GM21360 (cell line): ENCODE results near the gene ASB13.
A peak's percentile ranks its signal among the peaks of the same experiment; 100 is the strongest.

Experiments used
- ATAC-seq: cut with Tn5 transposase; IDR thresholded peaks from one replicate; pipeline ENCODE4 v1.9.1; 2021; ENCODE audit warnings: mild to moderate bottlenecking, moderate library complexity; ENCODE audit not compliant: unreplicated experiment

ASB13 gene

GRCh38 chr10:5670662-5671375, 4.4 kb upstream of the ASB13 start:
- no peak for ATAC-seq

GRCh38 chr10:5669604-5670003, 3.2 kb upstream of the ASB13 start:
- no peak for ATAC-seq

- no peak for ATAC-seq
Measured at GRCh38 chr10:5668429-5668828, 2.0 kb upstream of the ASB13 start.

DNA sequence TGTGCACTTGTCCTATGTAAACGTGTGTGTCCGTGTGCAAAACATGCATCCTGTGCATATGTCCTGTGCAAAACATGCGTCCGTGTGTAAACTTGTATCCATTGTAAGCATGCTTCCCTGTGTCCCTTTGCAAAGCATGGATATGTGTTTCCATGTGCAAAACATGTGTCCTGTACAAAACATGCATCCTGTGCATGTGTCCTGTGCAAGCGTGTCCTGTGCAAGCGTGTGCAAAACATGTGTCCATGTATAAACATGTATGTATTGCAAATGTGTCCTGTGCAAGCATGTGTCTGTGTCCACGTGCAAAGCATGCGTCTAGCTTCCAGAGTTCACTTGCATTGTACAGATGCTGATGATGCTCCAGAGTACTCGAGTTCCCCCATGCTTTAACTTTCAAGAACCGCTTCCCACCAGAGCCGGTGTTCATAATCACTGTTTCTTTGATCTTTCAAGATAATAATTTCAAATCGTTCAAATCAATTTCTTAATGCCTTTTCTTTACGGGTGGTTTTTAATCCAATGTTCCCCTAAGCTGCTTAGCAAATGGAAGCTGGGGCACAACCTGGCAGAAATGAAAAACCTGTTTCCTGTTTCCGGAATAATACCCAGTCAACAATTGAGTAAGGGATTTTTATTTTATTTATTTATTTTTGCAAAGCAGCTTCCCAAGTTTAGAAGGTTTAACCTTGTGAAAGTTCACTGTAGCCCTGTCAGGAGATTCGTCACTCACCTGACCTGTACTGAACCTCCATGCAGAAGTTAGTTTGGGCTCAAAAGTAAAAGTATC, 641 bp upstream of the ASB13 start:
- ATAC-seq, result no peak

DNA sequence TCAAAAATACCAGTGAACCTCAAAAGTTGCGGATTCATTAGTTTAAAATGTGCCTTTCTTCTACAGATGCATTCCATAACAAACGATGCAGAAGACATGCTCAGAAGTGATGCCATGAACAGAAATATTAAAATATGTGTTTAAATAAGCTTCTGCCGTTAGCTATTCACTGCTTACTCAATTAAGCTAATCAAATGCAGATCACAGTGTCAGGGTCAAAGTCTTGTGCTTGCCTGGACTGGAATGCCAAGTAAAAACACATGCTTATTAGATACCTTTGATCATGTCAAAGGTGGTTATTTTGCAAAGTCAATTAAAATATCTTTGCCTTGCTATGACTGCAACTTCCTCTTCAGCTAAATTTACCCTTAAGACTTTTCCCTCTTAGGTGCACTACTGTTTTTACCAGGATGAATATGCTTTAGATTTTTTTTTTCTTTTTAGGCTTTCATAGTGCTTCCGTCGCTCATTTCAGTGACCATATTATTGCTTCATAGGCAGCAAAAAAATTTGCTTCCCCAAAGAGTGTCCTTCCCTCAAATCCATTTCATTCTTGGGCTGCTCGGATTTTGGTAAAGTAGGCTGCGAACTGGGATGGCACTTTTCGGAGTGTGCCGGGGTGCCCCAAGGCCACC, 905 bp downstream of the ASB13 start:
- ATAC-seq, result no peak

DNA sequence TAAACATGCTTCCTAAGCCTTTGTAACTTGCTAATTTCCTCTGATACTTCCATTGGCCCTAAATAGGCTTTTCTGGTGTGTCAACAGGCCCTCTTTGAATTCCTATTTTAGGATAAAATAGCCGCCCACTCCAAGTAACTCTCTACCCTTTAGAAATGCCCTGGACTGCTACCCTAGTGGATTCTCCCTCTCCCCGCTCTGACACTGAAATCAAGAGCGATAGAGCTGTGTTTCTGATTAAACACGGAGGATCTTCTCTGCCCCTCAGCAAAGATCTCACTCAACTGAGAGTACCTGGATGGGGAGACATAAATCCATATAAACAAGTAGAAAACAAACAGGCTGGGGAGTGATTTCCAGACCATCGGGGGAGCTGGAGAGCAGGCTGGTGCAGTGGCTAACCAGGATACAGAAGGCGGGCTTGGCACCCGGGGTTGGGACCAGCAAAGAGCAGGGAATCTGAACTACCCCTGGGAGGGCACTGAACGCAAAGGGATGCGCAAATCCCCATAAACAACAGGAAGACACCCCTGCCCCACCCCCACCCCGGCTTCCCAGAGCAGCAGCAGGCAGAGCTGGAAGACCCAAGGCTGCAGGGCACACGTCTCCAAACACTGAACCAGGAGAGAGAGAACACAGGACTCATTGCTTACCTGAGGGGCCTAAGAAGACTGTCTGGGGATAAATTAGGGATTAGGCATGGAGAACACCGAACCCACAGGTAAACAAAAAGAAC, 2.5 kb downstream of the ASB13 start:
- ATAC-seq, result no peak

- no peak for ATAC-seq
Measured at GRCh38 chr10:5662708-5663579, 3.5 kb downstream of the ASB13 start.

- no peak for ATAC-seq
Measured at GRCh38 chr10:5661043-5661442, 5.4 kb downstream of the ASB13 start.

DNA sequence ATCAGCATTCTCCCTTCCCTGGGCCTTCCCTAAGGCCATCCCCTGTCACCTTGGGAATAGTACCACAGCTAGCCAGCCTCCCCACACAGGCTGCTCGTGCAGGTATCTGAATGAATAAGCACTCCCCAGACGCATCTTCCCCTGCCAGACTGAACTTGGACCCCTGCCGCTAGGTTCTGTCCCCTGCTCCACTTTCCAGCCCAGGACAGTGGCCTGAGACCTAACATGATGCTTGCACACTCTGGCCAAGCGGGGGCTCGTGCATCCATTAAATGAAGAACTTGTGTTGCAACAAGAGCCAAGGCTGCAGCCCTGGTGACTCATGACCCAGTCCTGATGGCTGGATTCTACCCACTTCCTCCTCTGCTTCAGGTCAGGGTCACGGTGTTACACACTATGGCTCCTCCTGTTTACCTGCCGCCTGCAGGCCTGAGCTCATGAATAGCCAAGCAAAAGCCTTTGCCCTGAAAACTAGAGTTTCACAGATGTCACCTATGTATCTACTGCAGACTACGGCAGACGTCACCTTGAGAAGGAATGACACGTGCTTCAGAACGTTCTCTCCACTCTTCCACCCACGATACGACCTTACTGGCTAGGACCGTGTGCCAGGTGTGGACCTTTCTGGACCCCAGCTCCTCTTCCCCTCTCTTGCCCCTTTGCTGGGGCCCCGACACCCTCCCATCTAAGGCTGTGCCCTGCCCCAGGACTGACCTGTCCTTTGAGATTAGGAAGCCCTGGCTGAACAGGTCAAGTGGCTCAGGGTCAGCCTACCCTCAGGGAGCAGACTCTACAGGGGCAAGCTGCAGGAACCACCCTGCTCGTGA, 6.5 kb downstream of the ASB13 start:
- ATAC-seq, result peak; percentile 60

DNA sequence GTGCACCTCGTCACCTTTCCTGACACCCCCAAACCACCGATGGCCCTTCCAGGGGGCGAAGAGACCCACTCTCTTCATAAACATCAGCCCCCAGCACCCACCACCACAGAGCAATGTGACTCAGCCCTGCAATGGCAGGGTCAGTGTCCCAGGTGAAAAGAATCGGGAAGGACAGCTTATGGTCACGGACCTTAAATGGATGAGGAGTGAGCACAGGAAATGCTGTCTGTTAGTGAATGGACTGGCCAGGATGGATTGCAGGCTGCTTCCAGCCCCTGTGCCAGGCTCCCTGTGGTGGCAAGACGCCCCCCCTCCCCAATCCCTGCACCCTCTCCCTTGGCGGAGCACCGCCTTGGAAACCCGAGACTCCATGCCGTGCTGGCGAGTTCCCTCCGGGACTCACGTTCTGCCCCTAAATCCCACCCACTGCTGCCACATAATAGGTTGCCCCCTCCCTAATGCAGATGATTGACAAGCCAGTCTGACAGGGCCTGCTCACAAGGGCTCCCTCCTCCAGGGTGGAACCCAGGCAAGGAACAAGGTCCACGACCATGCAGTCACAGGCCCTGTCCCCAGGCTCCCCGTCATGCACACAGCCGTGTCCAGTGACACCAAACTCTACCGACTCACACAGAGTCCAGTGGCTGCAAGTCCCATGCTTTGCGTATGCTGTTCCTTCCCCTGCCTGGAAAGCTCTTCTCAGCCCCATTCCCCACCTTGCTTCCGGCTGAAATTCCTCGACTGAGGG, 7.3 kb downstream of the ASB13 start:
- no peak for ATAC-seq

GRCh38 chr10:5656737-5657579, 9.4 kb downstream of the ASB13 start:
- no peak for ATAC-seq

DNA sequence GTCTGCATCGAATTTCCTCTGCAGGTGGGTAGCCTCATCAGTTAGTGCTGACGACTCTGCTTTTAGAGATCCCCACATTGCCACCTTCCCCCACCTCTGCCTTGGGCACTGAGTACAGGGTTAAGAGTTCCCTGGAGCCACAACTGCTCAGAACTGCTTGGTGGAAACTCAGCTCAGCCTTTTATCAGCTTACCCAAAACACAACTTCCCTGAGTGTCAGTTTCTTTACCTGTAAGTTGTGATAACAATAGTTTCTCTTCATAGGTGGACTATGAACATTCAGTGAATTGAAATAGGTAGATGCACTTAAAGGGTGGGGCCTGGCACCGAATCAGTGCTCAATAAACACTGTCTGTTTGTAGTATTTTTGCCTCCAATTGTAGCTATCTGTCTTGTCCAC, 11.3 kb downstream of the ASB13 start:
- no peak for ATAC-seq

DNA sequence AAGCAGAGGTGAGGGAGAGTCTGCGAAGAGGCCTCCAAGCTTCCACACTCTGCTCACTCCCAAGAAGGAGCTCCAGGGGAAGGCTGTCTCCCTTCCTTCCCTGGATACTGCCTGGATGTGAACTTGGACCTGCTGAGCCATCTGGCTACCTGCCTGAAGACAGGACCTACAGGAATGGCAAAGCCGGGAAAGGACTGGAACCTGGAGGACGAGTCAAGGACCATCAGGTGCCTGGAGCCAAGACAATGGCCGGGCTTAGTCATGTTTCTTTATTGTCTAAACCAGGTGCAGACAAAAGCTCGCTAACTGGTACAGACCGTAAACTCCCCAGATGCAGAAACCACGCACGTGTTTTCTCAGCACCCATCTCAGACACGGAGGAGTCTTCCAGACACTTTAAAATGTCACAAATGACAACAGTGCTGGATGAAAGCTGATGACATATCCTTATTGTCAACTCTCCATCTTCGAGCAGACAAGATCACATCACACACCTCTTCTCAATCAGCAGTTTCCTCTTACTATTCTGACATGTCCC, 12.1 kb downstream of the ASB13 start:
- no peak for ATAC-seq

GRCh38 chr10:5652746-5653145, 13.6 kb downstream of the ASB13 start:
- ATAC-seq, result no peak

DNA sequence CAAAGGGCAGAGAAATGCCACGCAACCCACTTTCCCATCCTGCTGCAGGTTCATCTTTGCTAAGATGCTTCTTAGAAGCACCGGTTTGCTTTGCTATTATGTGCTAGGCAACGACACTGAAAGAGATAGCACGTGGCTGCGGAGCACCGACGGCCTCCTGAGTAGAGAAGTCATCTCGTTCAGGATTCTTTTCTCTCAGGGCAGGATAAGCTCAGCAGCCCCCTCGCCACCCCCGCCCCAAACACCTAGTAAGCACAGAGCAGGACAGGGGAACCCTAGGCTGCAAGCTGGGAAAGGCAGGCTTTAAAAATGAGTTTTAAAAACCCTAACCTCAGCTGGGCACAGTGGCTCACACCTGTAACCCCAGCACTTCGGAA, 15.0 kb downstream of the ASB13 start:
- ATAC-seq, result no peak

GRCh38 chr10:5650664-5651387, 15.6 kb downstream of the ASB13 start:
- ATAC-seq, result no peak

DNA sequence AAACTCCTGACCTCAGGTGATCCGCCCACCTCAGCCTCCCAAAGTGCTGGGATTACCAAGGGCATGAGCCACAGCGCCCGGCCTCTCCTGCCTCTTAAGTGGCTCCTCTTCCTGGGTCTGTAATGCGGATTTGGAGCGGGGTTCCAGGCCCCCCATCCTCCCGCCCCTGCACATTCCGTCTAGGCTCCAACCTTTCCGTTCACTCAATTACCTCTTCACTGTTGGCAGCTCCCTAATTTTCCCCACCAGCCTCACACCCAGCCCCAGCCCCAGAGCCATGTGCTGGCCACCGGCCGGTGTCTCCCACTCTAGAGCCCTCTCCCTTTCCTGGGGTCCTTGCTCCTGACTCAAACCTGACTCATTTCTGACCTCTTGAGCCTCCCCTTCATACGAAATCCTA, 16.6 kb downstream of the ASB13 start:
- no peak for ATAC-seq
